ENCODE data around the gene BAIAP2L2. TPM values are rescaled to one million over a fixed set of nuclear protein-coding genes. Genes with fewer than 3 reads are reported as not detected.

BAIAP2L2 gene
- total RNA-seq, 1 donor from 2014 or later = not detected

DNA sequence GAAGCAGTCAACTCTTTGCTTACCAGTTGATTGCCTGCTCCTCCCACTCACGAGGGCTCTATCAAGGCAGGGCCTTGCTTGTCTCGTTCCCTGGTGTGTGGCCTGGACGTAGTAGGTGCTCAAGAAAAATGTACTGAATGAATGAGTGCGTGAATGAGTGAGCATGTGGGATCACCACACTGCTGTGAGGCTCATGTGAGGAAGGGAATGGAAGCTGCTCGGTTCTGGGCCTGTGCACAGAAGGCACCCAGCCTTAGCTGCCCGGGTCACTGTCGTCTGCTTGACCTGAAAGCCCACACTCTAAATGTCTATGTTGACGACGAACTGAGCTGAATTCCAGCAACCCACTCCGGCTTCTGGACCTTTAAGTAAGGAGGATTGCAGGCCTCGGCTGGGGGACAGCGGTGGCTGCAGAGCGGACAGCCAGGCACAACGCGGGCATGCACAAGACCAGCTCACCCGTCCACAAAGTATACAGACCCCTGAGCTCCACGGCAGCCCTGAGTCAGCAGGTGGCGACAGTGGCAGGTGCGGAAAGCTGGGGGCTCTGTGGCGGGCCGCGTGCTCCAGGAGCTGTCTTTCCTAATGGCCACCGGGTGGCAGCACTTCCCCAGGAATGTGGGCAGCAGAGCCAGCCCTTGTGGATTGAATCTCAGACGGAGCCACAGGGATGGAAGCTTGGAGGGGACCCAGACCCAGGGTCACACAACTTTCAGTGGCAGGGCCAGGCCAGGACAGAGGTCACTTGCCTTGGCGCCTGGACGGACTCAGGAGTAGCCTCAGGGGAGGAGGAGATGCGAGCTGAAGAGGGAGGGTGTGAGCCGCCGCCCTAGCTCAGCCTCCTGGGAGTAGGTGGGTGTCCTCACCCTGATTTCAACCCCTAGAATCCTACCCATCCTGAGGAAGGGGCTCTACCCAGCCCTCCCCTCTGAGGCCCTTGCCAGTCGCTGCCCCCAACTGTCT, 58.3 kb downstream of the BAIAP2L2 start:
- Histone ChIP-seq H3K4me3 (no peak overlapping the region), H3K27ac (no peak overlapping the region), H3K4me1 (peaks cover 6% of the 10 kb centered on the region), H3K9me3 (no peaks in the 10 kb centered on the region), H3K36me3 (no peaks in the 10 kb centered on the region), H3K27me3 (no peaks in the 10 kb centered on the region)
- TF ChIP-seq POLR2A (IDR thresholded peaks at IDR 0.05) (no peak), POLR2AphosphoS5 (IDR thresholded peaks at IDR 0.05; ENCODE audit: insufficient read depth in 1 of 2, low read depth in 1 of 2) (peak in 1 of 2 donors; percentile 20)
- TF ChIP-seq, protein P1, sequence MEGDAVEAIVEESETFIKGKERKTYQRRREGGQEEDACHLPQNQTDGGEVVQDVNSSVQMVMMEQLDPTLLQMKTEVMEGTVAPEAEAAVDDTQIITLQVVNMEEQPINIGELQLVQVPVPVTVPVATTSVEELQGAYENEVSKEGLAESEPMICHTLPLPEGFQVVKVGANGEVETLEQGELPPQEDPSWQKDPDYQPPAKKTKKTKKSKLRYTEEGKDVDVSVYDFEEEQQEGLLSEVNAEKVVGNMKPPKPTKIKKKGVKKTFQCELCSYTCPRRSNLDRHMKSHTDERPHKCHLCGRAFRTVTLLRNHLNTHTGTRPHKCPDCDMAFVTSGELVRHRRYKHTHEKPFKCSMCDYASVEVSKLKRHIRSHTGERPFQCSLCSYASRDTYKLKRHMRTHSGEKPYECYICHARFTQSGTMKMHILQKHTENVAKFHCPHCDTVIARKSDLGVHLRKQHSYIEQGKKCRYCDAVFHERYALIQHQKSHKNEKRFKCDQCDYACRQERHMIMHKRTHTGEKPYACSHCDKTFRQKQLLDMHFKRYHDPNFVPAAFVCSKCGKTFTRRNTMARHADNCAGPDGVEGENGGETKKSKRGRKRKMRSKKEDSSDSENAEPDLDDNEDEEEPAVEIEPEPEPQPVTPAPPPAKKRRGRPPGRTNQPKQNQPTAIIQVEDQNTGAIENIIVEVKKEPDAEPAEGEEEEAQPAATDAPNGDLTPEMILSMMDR (IDR thresholded peaks at IDR 0.05) = peak; percentile 87 to 90 (median 89)
- DNase-seq (ENCODE audit: extremely low spot score in 2 of 2) = no peak
- intact Hi-C loops (cut with DNase I) = loop anchor here (10.0 kb wide), 1 partner anchor 523 kb away; the partner anchor contains the start of gene DMC1

DNA sequence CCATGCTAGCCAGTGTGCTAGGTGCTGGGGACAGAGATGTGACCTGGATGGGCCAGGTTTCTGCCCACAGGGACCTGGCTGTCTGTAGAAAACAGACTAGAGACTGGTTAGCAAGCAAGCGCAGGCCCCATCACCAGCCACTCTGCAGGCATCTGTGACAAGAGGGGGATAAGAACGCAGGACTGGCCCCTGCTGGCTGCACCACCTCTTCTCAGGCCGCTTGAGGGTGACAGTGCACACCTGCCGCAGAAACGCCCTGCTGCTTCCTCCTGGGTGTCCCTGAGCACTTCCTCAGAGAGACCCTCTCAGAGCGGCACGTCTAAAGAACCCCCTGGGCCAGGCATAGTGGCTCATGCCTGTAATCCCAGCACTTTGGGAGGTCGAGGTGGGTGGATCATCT, 59.2 kb downstream of the BAIAP2L2 start:
- Histone ChIP-seq H3K27ac (no peak overlapping the region), H3K4me1 (peaks cover under 1% of the 10 kb centered on the region), H3K4me3 (no peak overlapping the region), H3K36me3 (no peaks in the 10 kb centered on the region), H3K9me3 (no peaks in the 10 kb centered on the region), H3K27me3 (no peaks in the 10 kb centered on the region)
- TF ChIP-seq POLR2AphosphoS5 (IDR thresholded peaks at IDR 0.05; ENCODE audit: insufficient read depth in 1 of 2, low read depth in 1 of 2) (no peak), POLR2A (IDR thresholded peaks at IDR 0.05) (no peak)
- TF ChIP-seq, protein P1 (IDR thresholded peaks at IDR 0.05) = no peak
- DNase-seq (ENCODE audit: extremely low spot score in 2 of 2) = no peak
- intact Hi-C loops (cut with DNase I) = loop anchor here (10.0 kb wide), 1 partner anchor 524 kb away; the partner anchor contains the start of gene DMC1

DNA sequence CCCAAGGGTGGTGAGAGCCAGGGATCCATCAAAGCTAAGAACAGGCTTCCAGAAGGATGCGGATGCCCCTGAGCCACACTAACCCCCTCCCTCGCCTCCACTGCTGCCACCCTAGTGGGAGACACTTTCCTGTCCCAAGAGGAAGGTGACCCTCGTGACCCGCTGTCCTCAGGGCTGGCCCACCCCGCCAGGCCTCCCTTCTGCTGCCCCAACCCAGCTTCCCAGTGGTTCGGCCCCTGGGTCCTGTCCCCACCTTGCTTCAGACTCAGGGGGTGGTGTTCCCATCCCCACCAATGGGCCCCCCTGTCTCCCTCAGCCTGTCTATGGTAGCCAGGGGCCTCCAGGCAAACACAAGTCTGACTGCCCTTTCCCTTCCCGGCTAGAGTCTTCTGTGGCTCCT, 59.8 kb downstream of the BAIAP2L2 start:
- DNase-seq (ENCODE audit: extremely low spot score in 2 of 2) = no peak
- no peaks in the 10 kb centered on the region for H3K4me1 ChIP-seq
- H3K4me3 ChIP-seq = no peak overlapping the region
- H3K36me3 ChIP-seq = no peaks in the 10 kb centered on the region
- no peaks in the 10 kb centered on the region for H3K27me3 ChIP-seq
- TF ChIP-seq POLR2AphosphoS5 (IDR thresholded peaks at IDR 0.05; ENCODE audit: insufficient read depth in 1 of 2, low read depth in 1 of 2) (no peak), POLR2A (IDR thresholded peaks at IDR 0.05) (no peak)
- TF ChIP-seq, protein P1 (IDR thresholded peaks at IDR 0.05) = no peak
- intact Hi-C loops (cut with DNase I) = loop anchor here (10.0 kb wide), 1 partner anchor 524 kb away; the partner anchor contains the start of gene DMC1
- H3K9me3 ChIP-seq = no peaks in the 10 kb centered on the region
- no peak overlapping the region for H3K27ac ChIP-seq

DNA sequence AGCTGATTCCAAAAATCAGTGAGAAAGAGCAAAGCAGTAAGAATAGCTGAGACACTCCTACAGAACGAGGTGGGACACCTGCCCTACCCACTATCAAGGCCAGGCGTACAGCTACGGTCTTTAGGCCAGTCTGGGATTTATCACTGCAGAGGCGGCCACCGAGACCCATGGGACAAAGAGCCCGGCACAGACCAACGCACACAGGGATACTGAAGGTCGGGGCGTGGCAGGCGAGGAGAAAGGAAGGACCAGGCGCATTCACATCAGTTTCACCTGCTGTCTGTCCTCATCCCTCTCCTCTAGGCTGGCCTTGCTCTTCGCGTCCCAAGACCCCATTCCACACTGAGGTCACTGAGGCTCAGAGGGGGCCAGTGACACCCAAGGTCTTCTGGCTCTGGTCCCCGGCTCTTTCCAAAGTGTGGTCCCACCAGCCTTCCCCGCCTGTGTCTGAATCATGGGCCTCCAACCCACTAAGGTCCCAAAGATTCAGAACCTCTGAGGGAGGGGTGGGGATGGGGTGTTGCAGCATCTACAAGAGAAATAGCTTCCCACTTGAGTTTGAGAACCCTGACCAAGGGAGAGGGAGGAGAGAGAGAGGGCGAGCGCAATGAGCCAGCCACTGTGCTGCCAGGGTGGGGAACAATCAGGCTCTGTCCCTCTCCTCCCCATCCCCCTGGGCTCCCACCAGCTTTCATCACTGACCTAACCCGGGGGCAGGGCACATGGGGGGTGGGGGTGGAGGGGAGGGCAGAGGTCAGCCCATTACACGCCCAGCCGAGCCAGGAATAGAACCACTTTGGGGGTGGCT, 60.5 kb downstream of the BAIAP2L2 start:
- H3K4me3 ChIP-seq = no peak overlapping the region
- no peak overlapping the region for H3K27ac ChIP-seq
- intact Hi-C loops (cut with DNase I) = loop anchor here (10.0 kb wide), 1 partner anchor 525 kb away; the partner anchor contains the start of gene DMC1

DNA sequence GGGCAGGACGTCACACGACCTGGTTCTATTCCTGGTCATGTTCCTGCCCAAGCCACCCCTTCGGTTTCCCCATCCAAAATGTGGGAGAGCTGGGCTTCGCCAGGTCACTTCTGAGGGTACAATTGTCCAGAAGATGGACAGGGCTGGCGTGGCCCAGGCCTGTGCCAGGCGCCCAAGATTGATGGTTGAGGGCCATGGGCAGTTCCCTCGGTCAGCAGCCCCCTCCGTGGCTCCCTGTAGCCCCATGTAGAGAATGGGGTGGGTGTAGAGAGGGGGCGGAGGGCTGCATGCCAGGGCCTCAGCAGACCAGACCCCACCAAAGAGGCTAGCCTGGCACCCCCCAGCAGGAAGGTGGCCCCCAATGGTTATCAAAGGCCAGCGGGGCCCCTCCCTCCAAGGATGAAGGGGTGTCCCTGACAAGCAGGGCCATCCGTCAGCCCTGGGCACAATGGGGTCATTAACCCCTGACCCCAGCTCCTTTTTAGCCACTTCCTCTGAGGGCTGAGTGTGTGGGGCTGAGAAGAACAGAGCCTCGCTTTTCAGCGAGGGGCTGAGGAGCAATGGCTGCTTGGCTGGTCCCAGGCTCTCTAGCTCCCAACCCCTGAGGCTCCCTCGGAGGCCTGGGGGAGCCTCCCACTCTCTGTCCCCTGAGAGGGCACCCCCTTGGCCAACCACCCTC, 64.3 kb downstream of the BAIAP2L2 start:
- Histone ChIP-seq H3K4me1 (peaks cover 4% of the 10 kb centered on the region), H3K27ac (no peak overlapping the region), H3K4me3 (no peak overlapping the region), H3K9me3 (no peaks in the 10 kb centered on the region), H3K36me3 (no peaks in the 10 kb centered on the region), H3K27me3 (no peaks in the 10 kb centered on the region)
- intact Hi-C loops (cut with DNase I) = no loop called here
- no peak for TF ChIP-seq POLR2A (IDR thresholded peaks at IDR 0.05)
- no peak for TF ChIP-seq POLR2AphosphoS5 (IDR thresholded peaks at IDR 0.05; ENCODE audit: insufficient read depth in 1 of 2, low read depth in 1 of 2)
- TF ChIP-seq, protein P1 (IDR thresholded peaks at IDR 0.05) = no peak
- no peak for DNase-seq (ENCODE audit: extremely low spot score in 2 of 2)

More for the DNA sequence above, 60.5 kb downstream of the BAIAP2L2 start:
- Histone ChIP-seq H3K36me3 (no peaks in the 10 kb centered on the region), H3K27me3 (no peaks in the 10 kb centered on the region), H3K9me3 (no peaks in the 10 kb centered on the region), H3K4me1 (no peaks in the 10 kb centered on the region)
- no peak for DNase-seq (ENCODE audit: extremely low spot score in 2 of 2)
- TF ChIP-seq POLR2A (IDR thresholded peaks at IDR 0.05) (no peak), POLR2AphosphoS5 (IDR thresholded peaks at IDR 0.05; ENCODE audit: insufficient read depth in 1 of 2, low read depth in 1 of 2) (no peak)
